ENCODE data around the gene SLCO4A1. TPM values are rescaled to one million over a fixed set of nuclear protein-coding genes. Genes with fewer than 3 reads are reported as not detected.

Gene SLCO4A1
- polyA plus RNA-seq, 3 donors = 3.3 to 4.4 (median 3.5) TPM

GRCh38 chr20:62637521-62638054 is 4.7 kb upstream of the SLCO4A1 start:
- DNase-seq = no peak

GRCh38 chr20:62638055-62638570 is 4.2 kb upstream of the SLCO4A1 start:
- no peak for DNase-seq

DNA sequence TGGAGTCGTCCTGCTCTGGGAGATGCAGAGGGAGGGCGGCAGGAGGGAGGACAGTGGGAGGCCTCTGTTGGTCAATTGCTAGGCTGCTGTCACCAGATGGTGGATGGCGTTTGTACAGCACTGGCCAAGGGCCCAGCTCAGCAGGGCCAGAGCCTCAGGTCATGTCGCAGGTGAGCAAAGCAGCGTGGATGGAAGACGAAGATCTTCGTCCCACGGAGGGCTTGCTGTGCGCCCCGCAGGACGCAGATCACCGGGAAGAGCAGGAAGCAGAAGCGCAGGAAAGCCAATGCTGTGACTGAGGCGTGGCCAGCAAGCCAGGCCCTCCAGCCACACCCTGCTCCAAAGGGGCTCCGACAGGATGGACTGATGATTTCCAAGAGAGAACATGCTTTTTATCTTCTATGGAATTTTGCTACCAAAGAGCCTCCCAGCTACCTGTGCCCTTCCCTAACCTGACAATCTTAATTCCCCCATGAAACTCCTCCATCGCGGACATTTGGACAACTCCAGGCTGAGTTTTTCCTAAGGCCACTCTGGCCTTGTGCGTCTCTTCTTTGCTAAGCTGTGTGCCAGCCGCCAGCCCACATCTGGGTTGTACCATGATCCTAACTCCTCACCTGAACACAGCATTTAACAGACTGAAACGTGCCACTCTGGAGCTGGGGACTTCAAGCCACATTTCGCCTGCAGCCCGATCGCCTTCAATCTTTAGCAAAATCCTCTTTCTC is 3.5 kb upstream of the SLCO4A1 start:
- no peak for DNase-seq

- DNase-seq = no peak
These were observed 2.5 kb upstream of the SLCO4A1 start for GRCh38 chr20:62639765-62640164.

GRCh38 chr20:62640870-62641269 is 1.4 kb upstream of the SLCO4A1 start:
- DNase-seq = no peak

- DNase-seq = no peak
These were observed 817 bp upstream of the SLCO4A1 start for GRCh38 chr20:62641321-62642050.

DNA sequence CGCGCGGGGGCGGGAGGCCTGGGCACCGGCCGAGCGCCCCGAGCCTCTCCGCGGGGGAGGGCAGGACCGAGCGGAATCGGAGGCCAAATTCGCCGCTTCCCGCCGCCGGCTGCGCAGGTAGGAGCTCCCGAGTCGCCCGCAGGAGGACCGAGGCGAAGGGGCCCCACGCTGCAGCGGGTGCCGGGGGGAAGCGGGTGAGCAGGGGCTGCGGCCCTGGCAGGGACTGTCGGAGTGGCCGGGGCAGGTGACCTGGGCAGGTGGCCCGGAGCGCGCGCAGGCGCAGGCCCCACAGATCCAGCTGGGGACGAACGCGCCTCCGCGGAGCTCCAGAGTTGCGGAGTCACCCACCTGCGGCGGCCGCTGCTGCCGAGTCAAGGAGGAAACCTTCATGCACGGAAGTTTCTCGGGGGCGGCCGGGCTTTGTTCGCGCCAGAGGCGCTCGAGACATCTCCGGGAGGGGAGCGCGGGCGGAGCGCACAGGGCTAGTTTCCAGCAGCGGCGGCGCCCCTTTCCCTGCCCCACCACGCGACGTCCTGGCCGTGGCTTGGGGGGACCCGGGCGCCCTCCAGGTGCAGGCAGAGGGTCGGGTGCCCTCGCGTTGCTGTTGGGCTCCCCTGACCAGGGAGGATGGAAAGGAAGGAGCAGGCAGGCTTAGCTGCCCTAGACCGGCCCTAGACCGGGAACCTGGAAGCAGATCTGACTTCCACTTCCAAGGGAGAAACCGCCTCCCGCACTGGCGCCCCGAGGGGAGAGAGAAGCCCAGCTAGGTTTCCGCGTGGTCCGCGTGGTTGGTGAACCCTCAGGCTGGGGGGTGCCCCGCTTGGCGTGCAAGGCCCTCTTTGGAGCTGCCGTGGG is 590 bp downstream of the SLCO4A1 start:
- DNase-seq = no peak

- DNase-seq = no peak
These were observed 1.3 kb downstream of the SLCO4A1 start for GRCh38 chr20:62643521-62644043.

DNA sequence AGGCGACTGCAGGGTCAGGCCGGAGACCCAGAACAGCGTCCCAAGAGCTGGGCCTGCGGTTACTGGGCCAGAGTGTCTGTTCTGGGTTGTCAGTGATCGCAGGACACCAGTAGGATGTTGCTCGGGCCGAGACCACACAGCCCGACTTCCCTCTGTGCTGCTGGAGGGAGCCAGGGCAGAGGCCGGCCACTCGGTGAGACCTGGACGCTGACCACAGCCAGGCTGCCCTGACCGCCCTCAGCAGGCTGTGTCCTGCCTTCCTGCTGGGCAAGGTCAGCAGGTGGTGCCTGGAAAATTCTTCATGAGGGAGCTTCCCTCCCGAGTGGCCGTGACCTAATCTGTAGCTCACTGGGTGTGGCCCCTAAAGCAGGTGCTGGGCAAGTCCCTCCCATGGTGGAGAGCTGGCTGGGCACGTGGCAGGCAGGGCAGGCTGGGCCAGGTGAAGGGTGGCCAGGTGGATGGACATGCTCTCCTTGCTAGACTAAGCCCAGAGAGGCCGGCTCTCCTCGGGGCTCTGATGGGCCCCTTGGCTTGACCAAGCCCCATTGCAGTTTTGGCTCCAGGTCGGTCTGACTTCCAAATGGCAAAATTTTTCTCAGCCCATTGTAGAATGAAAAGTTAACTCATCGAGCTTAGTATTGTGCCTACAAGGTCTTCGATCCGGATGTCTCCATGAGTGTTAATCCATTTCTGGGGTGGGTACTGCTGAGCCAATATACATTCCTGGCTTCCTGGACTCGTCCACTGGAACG is 1.9 kb downstream of the SLCO4A1 start:
- DNase-seq = no peak

DNA sequence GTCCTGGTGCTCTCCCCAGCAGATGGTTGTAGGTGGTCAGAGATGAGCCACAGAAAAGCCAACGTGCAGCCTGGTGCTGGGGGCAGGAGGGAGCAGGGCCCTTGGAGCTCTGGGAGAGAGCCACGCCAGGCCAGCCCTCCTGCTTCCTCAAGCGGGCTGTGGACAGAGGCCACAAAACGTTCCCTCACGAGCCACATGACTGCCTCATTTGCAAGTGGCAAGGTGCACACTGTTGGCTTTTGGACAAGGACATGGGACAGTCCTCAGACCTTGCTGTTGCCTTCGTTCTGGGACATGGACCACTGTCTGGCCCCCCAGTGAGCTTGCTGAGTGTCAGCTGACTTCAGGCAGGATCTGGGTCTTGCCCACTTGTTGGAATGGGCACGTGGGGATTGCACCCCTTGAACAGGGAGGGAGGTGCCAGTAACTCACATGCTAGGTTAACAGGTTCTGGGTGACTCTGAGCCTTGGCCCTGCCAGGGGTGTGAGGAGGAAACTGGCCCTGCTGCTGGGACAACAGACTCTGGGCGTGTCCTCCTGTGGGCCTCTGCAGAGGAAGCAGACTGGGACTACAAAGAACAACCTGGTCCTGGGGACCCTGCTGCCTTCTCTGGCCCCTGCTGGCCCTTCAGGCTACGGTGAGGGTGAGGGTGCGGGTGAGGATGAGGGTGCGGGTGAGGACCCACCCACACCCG is 2.6 kb downstream of the SLCO4A1 start:
- no peak for DNase-seq

DNA sequence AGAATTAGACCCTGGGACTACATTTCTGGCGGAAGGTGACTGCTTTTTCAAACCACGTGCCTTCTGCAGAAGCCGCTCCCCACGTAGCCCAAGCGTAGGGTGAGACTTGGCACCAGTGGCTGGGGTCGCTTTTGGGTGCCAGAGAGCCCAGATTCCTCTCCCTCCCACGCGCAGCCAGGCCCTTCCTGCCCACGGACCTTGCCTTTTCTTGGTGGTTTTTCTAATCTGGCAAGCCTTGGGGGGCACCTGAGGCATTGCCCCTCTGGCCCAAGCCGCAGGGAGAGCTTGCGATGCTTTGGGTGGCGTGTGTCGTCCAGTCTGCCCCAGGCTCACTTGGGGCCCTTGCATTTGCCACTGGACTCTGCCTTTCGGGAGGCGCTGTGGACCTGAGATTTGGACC is 3.3 kb downstream of the SLCO4A1 start:
- DNase-seq = no peak

GRCh38 chr20:62646851-62647520 is 4.7 kb downstream of the SLCO4A1 start:
- no peak for DNase-seq

DNA sequence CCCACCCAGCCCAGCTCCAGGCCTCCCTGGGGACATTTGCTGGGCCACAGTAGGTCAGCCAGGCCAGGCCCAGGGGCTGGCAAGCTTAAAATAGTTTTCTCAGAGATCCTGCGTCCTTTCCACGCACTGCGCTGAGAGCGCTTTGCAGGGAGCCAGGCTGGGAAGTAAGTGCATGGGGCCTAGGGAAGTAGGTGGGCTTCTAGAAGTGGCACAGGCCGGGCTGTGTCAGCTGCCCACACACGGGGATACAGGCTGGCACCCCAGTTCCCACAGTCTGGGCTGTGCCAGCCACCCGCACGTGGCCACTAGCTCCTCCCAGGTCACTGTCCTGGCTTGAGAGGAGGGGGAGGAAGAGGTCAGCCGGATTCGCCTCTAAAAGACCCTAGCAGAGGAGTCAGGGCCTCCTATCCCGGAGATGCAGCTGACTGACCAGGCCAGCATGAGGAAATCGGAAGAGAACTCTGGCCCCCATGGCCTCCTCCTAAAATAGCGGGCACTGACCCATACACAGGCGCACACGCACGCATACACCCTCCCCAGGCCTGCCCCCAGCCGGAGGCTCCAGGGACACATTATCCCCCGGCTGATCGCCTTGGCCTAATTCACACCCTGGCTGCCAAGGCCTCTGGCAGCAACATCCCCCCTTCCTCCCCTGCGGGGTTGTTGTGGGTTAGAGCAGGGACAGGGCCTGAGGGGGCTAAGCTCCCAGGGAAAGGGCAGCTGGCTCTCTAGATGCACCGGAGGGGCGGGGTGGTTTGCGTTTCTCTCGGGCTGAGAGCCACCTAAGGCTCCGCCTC is 5.4 kb downstream of the SLCO4A1 start:
- no peak for DNase-seq

DNA sequence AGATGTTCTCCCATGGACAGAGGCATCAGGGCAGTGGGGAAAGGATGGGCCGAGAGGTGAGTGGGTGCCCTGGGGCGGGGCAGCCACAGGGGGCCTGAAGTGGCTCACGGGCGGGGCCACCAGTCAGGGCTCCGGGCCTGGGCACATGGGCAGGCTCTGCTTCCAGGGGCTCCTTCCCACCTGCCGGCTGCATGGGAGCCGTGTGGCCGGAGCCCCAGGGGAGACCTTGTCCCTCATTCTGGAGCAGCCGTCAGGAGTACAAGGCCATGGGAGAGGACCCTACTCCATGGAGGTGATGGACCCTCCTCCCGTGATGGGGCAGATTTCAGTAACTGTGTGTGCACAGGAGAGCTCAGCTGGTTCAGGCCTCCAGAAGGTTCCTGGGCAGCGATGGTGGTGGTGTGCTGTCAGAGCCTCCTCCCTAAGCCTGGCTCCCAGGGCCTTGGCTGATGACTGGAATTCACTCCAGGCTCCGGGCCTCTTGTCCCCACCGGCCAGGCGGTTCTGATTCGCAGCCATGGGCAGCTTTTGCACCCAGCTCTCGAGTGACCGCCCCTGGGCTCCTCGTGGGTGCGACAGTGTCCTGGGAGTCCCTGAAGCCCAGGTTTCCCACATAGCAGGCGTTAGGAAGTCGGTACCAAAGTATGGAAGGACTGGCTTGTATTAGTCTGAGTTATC is 6.2 kb downstream of the SLCO4A1 start:
- no peak for DNase-seq

- DNase-seq = no peak
These were observed 6.8 kb downstream of the SLCO4A1 start for GRCh38 chr20:62649140-62649539.

DNA sequence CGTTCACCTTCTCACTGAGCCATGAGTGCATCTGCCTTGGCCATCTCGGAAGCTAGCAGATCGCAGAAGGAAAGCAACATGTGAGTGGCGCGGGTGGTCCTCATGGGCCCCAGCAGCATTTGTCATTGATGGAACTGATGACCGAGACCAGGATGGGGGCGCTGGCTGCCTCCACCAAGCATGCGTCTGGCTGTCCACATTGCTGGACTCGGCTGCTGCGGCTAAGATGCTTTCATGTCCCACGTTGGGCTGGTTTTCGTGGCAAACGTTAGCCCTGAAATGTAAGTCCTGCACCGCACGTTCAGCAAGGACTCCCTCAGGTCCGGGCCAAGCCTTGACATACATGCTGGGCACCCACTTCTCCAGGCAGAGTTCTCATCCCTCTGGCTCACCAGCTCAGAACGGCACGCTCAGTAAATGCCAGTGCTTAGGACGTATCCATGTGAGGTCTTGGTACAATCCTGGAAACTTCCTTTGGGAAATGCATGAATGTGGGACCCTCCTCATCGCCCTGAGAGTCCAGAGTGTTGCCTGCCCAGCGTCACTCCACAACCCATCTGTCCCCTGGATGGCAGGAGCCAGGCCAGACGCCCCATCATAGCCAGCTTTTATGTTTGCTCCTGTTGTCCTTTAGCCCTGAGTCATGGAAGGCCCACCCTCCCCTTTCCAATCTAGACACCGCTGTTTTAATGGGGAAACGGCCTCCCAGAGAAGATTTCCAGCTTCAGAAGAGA is 8.4 kb downstream of the SLCO4A1 start:
- DNase-seq = no peak

DNA sequence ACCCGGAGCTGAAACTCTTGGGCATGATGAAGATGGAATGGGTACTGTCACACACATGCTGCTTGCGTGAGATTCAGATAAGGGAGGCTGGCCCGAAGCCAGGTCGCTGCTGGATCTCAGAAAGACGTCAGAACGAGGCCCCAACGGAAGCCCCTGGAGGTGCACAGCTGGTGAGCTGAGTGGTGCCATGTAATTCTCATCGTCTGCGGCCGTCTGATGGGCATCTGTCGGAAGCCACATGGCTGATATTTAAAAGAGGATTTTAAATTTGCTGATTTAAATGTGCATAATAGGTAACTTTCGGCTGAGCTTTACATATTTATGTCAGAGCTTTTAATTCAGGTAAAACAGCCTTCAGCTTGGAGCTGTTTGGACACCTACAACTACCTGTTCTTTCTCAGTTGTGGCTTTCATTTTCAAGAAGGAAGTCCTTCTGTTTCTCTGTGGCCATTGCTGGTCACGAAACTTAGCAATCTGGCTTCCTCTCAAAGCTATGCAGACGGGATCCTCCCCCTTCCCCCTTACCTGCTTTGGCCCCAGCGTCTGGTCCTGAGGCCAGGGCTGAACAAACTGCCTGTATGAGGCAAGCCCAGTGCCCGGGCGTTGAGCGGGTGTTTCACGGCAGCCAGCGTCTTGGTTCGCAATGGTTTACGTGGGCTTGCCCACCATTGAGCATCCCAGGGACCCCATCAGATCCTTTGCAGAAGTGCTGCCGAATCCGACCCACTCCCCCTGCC is 9.2 kb downstream of the SLCO4A1 start:
- no peak for DNase-seq

All from renal pelvis (tissue), 4 donors.